Activated gamma-delta T cell treated with Interleukin-2 at 50 U/mL for 16 hours (primary cell): ENCODE data around the gene KDM1A.

Experiments used
- DNase-seq: peaks from one replicate; pipeline ENCODE4 v3.0.0-alpha.2; 2020

The KDM1A gene

DNA sequence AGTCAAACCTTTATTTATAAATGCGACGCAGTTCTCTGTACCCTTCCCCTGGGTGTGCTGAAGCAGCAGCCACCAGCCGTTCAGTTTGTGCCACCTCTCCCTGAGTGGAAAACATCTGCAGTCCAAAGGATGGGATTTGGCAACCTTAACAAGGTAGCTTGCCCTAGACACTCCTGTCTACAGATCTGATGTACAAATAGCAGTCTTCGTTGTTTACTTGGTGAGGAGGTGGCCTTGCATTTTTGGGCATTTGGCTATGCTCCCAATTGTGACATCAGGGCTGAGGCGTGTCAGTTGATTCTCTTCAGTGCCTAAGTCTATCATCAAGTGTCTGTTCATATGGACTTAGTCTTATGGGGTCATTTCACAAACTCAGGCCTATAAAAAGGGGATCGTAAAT lies 59.8 kb downstream of the KDM1A start:
- no peak for DNase-seq

DNA sequence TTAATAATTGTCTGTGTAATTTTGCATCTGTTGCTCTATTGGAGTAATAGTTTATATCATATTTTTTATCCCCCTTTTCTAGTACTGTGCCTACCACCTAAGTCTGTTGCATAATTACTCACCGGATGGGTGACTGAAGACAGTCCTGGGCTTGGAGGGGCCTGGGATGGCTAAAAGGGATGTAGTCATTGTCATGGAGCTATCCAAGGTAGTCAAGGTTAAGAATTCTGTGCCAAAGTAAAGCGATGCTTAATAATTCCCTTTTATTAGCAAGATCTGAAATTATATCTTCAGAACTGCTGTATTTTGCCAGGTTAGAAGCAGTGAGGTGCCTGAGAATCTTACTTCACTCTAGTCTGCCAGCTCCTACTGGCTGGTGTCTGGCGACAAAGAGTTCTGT lies 61.6 kb downstream of the KDM1A start:
- DNase-seq: no peak

DNA sequence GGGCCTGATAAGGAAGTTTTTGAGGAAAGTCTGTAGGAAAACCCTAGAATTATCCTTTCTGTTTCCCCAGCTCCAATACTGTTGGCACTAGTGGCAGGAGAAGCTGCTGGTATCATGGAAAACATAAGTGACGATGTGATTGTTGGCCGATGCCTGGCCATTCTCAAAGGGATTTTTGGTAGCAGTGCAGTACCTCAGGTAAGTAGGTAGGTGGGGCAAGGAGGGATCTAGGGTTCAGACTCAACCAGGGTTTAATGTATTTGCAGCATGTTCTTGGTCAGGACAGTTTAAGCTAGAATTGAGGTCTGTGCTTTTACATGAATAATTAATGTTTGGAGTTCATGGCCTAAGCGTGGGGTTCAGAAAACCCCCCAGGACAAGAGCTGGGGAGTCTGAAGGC lies 62.1 kb downstream of the KDM1A start:
- DNase-seq: no peak

DNA sequence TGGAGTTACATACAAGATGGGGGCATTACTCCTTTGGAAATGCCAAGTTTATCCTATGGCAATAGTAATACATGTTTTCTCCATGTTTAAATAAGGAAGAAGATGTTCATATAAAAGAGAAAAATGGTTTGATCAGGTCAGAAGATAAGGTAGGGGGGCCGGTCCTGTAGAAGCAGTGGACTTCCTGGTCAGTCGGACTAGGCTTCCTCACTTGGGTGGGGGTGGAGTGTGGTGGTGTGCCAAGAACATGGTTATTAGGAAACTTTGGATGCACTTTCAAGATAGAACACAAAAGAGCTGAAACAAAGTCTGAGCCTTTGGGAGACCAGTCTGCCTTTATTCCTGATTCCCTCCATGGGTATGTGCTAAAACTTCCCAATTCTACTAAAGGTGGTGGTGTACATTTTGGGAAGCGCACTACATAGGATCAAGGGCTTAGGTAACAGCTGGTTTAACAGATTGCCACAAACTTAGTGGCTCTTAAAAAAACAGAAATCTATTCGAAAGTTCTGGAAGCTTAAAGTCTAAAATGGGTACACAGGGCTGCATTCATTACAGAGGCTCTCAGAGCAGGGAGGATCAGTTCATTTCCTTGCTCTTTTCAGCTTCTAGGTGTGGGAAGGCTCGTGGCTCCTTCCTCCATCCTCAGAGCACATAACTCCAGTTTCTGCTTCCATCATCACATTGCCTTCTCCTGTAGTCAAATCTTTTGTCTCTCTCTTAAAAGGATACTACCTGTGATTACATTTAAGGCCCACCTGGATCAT lies 64.6 kb downstream of the KDM1A start:
- no peak for DNase-seq

DNA sequence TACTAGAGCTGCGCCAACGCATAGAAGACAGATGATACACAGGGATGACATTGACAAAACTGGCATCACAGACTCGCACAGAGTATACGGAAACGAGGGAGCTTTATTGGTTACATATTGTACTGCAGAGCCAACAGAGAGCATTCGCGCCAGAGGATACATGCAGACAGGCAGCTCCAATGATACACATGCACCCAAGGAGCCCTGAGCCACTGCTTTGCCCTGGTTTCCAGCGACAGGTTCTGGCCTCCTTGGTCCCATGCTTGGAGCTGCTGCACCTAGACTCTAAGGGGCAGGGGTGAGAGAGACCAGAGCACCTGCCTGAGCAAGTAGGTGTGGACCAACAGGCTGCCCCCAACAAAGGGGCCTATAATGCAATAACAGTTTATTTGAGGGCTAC lies 65.6 kb downstream of the KDM1A start:
- no peak for DNase-seq

- DNase-seq: no peak
These were observed 66.4 kb downstream of the KDM1A start for GRCh38 chr1:23085696-23086095.

- DNase-seq: no peak
These were observed 68.8 kb downstream of the KDM1A start for GRCh38 chr1:23088027-23088426.

GRCh38 chr1:23090056-23090455 lies 70.8 kb downstream of the KDM1A start:
- DNase-seq: no peak

GRCh38 chr1:23091545-23091944 lies 72.3 kb downstream of the KDM1A start:
- no peak for DNase-seq

DNA sequence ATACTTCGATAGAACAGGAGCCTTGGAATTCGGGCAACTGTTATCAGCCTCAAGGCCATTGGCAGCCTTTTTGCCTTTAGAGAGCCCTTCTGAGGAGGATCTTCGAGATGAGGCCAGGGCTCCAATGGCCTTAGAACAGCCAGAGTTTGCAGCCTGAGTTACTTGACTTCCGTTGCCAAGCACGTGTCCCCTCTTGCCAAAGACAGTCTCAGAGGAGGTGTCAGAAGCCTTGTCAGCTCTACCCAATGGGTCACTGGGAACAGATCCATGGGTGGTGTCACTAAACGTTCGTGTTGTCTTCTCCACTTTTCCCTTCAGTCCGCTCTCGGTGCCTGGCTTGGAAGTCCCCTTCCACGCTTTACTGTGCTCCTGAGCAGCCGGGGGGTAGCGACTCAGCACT lies 73.2 kb downstream of the KDM1A start:
- DNase-seq: no peak

- DNase-seq: no peak
These were observed 78.0 kb downstream of the KDM1A start for GRCh38 chr1:23097316-23097715.

- peak; percentile 58 for DNase-seq
These were observed 79.3 kb downstream of the KDM1A start for GRCh38 chr1:23098463-23099170.

DNA sequence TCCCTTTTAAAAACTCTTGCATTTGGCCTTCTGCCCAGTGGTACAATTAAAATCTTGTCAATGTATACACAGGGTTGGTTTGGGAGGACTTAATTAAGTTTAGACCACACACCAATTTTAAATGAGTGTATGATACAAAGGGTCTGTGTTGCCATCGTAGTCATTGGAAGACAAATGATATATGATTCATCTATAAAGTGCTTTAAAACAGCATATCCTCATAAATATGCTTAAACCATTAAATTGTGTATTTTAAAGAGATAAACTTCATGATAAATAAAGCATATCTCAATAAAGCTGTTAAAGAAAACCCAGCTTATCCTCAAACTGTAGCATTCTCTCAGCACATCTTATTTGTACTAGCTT lies 79.9 kb downstream of the KDM1A start:
- no peak for DNase-seq

DNA sequence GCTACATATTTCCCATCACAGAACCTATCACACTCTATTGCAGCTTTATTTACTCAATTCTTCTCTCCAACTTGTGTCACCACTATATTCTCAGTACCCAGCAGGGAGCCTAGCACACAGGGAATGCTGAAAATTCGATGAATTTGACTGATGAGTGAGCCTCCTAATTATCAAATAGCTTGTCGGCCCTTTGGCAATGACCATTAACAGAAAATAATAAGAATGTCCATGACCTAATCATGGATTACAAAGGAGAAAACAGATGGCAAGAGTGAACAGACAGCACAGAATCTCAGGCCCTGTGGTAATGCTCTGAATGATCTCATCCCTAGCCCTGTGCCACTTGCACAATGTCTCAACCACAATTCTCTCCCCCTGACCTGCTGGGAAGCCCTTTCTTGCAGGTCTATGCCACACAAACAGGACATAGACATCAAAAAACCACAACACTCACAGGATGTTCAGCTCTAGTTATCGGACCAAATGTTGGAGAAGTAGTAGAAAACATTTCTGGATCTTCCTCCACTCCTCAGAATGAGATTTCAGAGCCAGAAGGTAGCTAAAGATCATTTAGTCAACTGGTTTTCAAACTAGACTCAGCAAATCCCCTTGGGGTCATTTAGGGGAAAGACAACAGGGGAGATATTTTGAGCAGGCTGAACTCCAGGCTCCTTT lies 80.9 kb downstream of the KDM1A start:
- DNase-seq: peak; percentile 55

DNA sequence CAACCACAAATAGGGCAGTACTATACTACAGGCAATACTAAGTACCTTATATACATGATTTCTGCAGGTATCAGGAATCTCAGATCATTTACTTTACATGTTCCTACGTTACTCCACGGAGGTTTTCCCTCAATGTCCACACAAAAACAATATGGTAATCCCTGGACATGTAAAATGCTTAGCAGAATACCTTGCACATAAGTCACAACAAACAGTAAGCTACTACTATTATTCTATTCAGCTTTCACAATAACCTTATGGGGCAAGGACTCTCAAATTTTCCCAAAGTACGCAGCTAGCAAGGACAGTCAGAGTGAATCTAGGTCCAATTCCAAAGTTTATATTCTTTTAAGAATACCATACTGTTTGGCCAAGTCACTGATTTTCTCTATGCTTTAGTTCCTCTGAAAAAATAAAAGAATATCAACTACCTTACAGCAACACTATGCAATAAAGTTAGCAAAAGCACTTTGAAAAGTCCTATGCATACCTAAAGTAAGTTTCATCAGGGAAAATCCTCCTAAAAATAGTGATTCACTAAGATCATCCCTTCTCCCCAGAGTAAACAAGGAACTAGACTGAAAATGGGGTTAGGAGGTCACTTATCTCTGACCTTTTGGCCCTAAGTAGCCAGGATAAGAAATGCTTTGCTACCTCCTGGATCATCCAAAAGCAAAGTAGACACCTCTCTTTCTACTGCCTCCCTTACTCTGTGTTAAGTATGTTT lies 82.0 kb downstream of the KDM1A start:
- DNase-seq: no peak

- no peak for DNase-seq
These were observed 82.6 kb downstream of the KDM1A start for GRCh38 chr1:23101887-23102286.

GRCh38 chr1:23102289-23102688 lies 83.0 kb downstream of the KDM1A start:
- no peak for DNase-seq

DNA sequence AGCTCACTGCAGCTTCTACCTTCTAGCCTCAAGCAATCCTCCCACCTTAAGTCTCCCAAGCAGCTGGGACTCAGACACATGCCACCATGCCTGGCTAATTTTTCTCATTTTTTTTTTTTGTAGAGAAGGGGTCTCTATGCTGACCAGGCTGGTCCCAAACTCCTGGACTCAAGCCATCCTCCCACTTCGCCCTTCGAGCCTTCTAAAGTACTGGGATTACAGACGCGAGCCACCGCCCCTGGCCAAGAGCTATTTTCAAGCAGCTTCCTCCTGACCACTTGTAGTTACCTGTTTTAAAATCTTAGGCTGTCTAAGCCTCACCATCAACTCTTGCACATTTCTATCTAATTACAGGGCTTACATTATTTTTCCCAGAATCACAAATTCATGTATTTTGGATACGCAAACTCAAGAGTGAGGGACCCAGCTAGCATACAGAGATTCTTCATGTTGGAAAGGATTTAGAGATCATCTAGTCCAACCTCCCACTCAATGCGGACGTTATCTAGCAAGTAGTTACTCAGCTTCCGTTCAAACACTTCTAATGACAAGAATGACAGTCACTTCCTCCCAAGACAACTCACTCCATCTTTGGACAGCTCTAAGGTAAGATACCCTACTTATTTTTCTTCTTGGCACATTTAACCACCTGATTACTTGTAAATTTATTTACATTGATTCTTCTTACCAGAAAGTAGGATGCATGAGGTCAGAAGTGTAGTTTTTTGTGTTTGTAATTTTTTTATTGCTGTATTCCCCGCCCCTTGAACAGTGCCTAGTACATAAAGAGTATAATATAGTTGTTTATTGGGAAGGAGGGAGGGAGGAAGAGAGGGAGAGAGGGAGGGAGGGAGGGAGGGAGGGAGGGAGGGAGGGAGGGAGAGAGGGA lies 84.0 kb downstream of the KDM1A start:
- DNase-seq: peak; percentile 29

GRCh38 chr1:23108918-23109533 lies 89.8 kb downstream of the KDM1A start:
- DNase-seq: no peak

DNA sequence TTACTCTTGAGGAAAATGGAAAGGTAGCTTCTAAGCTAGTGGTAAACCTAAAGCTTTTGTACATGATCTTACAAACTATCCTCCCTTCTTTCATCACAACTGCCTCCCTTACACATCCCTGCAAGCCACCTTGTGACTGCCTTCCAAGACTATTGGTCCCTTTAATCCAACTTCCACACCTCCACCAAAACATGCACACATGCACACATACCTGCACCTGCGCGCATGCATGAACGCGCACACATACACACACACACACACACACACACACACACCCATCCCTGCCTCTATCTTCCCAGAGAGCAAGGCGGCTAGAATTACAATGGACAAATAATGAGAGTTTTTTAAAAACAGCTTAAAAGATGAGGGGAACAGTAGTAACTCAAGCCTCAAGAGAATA lies 91.1 kb downstream of the KDM1A start:
- no peak for DNase-seq

DNA sequence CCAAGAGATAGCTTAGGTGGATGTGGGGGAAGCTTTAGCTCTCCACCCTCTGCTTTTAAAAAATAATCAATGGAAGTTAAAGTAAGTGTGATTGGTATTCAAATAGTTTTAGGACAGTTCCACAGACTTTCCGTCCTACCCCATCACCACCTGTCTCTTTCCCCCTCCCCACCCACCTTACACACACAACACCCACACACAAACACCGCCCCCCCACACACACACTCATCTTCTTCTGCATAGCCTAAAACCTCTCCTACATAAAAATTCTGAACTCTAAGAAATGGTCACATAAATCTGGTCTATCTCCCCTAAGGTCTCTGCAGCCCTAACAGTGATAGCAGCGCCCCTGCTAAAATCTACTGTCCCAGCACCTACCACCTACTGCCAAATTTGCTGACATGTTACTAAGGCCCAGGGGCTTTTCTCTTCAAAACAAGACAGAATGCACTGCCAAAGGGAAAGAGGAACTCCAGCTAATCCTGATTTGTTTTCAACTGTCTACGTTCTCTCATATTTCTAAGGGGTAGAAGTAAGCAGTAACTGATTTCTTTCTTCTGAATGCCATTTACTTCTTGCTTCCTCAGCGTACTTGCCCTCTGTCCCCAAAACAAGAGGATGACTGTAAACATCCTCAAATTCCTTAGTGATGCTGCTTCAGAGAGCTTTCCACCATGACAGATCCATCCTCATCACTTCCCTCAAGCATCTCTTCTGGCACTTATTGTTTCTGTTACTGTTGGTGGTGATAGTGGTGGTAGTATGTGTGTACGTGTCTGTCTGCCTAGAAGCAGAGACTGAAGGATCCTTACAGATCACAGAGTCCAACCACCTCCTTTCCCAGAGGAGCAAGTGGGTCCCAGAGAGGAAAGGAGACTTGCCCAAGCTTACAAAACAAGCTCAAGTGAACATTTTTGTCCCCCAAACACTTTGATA lies 92.6 kb downstream of the KDM1A start:
- no peak for DNase-seq
